Activated naive CD8-positive, alpha-beta T cell (primary cell): ENCODE data around the gene MYOM1.
"Not testable (repeated sequence)": the region's sequence is repeated elsewhere in the genome, so short reads cannot be mapped to it uniquely, and the experiment has no call there.

Experiments
- H3K27ac Mint-ChIP-seq: one replicate; pipeline ENCODE4 v1.8.0; 2021; ENCODE audit warnings: mixed read lengths
- H3K27me3 Mint-ChIP-seq: one replicate; pipeline ENCODE4 v1.8.0; 2021; ENCODE audit warnings: mixed read lengths
- H3K36me3 Mint-ChIP-seq: one replicate; pipeline ENCODE4 v1.8.0; 2021; ENCODE audit warnings: mixed read lengths
- H3K4me1 Mint-ChIP-seq: one replicate; pipeline ENCODE4 v1.8.0; 2021; ENCODE audit warnings: low read depth, mixed read lengths
- H3K4me3 Mint-ChIP-seq: one replicate; pipeline ENCODE4 v1.8.0; 2021; ENCODE audit warnings: mild to moderate bottlenecking, mixed read lengths
- H3K9me3 Mint-ChIP-seq: one replicate; pipeline ENCODE4 v1.8.0; 2021; ENCODE audit warnings: low read depth, mixed read lengths

The MYOM1 gene

GRCh38 chr18:3097082-3097481 lies 122.7 kb downstream of the MYOM1 start:
- Mint-ChIP-seq H3K27me3 (no peaks in the 10 kb centered on the region), H3K4me1 (peaks cover 32% of the 10 kb centered on the region), H3K4me3 (peak overlapping the region; percentile 3), H3K36me3 (peaks cover 4% of the 10 kb centered on the region), H3K9me3 (no peaks in the 10 kb centered on the region), H3K27ac (peak overlapping the region; percentile 37)

GRCh38 chr18:3095921-3096320 lies 123.8 kb downstream of the MYOM1 start:
- Mint-ChIP-seq H3K36me3 (peaks cover 4% of the 10 kb centered on the region), H3K4me1 (peaks cover 32% of the 10 kb centered on the region), H3K9me3 (no peaks in the 10 kb centered on the region), H3K4me3 (no peak overlapping the region), H3K27ac (no peak overlapping the region), H3K27me3 (no peaks in the 10 kb centered on the region)

- H3K27ac Mint-ChIP-seq, result no peak overlapping the region
Measured at GRCh38 chr18:3094338-3094684, 125.5 kb downstream of the MYOM1 start.

GRCh38 chr18:3093624-3094337 lies 126.0 kb downstream of the MYOM1 start:
- H3K4me1 Mint-ChIP-seq, result peaks cover 29% of the 10 kb centered on the region
- H3K36me3 Mint-ChIP-seq, result peaks cover 2% of the 10 kb centered on the region
- no peak overlapping the region for H3K27ac Mint-ChIP-seq
- no peaks in the 10 kb centered on the region for H3K27me3 Mint-ChIP-seq
- H3K9me3 Mint-ChIP-seq, result no peaks in the 10 kb centered on the region
- no peak overlapping the region for H3K4me3 Mint-ChIP-seq

More at GRCh38 chr18:3094338-3094684, 125.5 kb downstream of the MYOM1 start:
- peaks cover 2% of the 10 kb centered on the region for H3K36me3 Mint-ChIP-seq
- no peak overlapping the region for H3K4me3 Mint-ChIP-seq
- H3K9me3 Mint-ChIP-seq, result no peaks in the 10 kb centered on the region
- H3K4me1 Mint-ChIP-seq, result peaks cover 30% of the 10 kb centered on the region
- no peaks in the 10 kb centered on the region for H3K27me3 Mint-ChIP-seq

GRCh38 chr18:3092727-3093126 lies 127.0 kb downstream of the MYOM1 start:
- Mint-ChIP-seq H3K4me3 (no peak overlapping the region), H3K27ac (no peak overlapping the region), H3K4me1 (peaks cover 26% of the 10 kb centered on the region)

GRCh38 chr18:3089579-3089978 lies 130.2 kb downstream of the MYOM1 start:
- H3K27me3 Mint-ChIP-seq, result no peaks in the 10 kb centered on the region
- peaks cover 4% of the 10 kb centered on the region for H3K36me3 Mint-ChIP-seq
- no peaks in the 10 kb centered on the region for H3K9me3 Mint-ChIP-seq
- H3K27ac Mint-ChIP-seq, result no peak overlapping the region
- peaks cover 6% of the 10 kb centered on the region for H3K4me1 Mint-ChIP-seq
- no peak overlapping the region for H3K4me3 Mint-ChIP-seq

More at GRCh38 chr18:3092727-3093126, 127.0 kb downstream of the MYOM1 start:
- peaks cover 6% of the 10 kb centered on the region for H3K36me3 Mint-ChIP-seq
- H3K9me3 Mint-ChIP-seq, result no peaks in the 10 kb centered on the region
- H3K27me3 Mint-ChIP-seq, result no peaks in the 10 kb centered on the region

GRCh38 chr18:3088449-3088848 lies 131.3 kb downstream of the MYOM1 start:
- H3K27ac Mint-ChIP-seq, result no peak overlapping the region

GRCh38 chr18:3086871-3087270 lies 132.9 kb downstream of the MYOM1 start:
- Mint-ChIP-seq H3K4me1 (peaks cover 6% of the 10 kb centered on the region), H3K27me3 (no peaks in the 10 kb centered on the region), H3K4me3 (no peak overlapping the region), H3K36me3 (peaks cover 6% of the 10 kb centered on the region), H3K27ac (no peak overlapping the region), H3K9me3 (no peaks in the 10 kb centered on the region)

More at GRCh38 chr18:3088449-3088848, 131.3 kb downstream of the MYOM1 start:
- H3K9me3 Mint-ChIP-seq, result no peaks in the 10 kb centered on the region
- H3K36me3 Mint-ChIP-seq, result peaks cover 4% of the 10 kb centered on the region
- H3K4me1 Mint-ChIP-seq, result peaks cover 6% of the 10 kb centered on the region
- no peaks in the 10 kb centered on the region for H3K27me3 Mint-ChIP-seq
- H3K4me3 Mint-ChIP-seq, result no peak overlapping the region

GRCh38 chr18:3085612-3086011 lies 134.2 kb downstream of the MYOM1 start:
- no peaks in the 10 kb centered on the region for H3K9me3 Mint-ChIP-seq
- H3K4me1 Mint-ChIP-seq, result peaks cover 6% of the 10 kb centered on the region
- H3K27ac Mint-ChIP-seq, result no peak overlapping the region
- H3K27me3 Mint-ChIP-seq, result no peaks in the 10 kb centered on the region
- H3K4me3 Mint-ChIP-seq, result no peak overlapping the region
- H3K36me3 Mint-ChIP-seq, result peaks cover 6% of the 10 kb centered on the region

GRCh38 chr18:3084206-3084605 lies 135.6 kb downstream of the MYOM1 start:
- H3K36me3 Mint-ChIP-seq, result peaks cover 6% of the 10 kb centered on the region
- H3K4me3 Mint-ChIP-seq, result no peak overlapping the region
- H3K27ac Mint-ChIP-seq, result no peak overlapping the region
- H3K4me1 Mint-ChIP-seq, result peaks cover 6% of the 10 kb centered on the region
- no peaks in the 10 kb centered on the region for H3K27me3 Mint-ChIP-seq
- H3K9me3 Mint-ChIP-seq, result no peaks in the 10 kb centered on the region

GRCh38 chr18:3083766-3084165 lies 136.0 kb downstream of the MYOM1 start:
- peaks cover 6% of the 10 kb centered on the region for H3K36me3 Mint-ChIP-seq
- H3K27ac Mint-ChIP-seq, result no peak overlapping the region
- no peaks in the 10 kb centered on the region for H3K9me3 Mint-ChIP-seq
- H3K27me3 Mint-ChIP-seq, result no peaks in the 10 kb centered on the region
- peaks cover 6% of the 10 kb centered on the region for H3K4me1 Mint-ChIP-seq
- H3K4me3 Mint-ChIP-seq, result no peak overlapping the region

GRCh38 chr18:3081584-3081991 lies 138.2 kb downstream of the MYOM1 start:
- no peaks in the 10 kb centered on the region for H3K27me3 Mint-ChIP-seq
- H3K36me3 Mint-ChIP-seq, result peaks cover 4% of the 10 kb centered on the region
- no peak overlapping the region for H3K4me3 Mint-ChIP-seq
- no peaks in the 10 kb centered on the region for H3K4me1 Mint-ChIP-seq
- no peaks in the 10 kb centered on the region for H3K9me3 Mint-ChIP-seq
- no peak overlapping the region for H3K27ac Mint-ChIP-seq

GRCh38 chr18:3079653-3080052 lies 140.1 kb downstream of the MYOM1 start:
- H3K9me3 Mint-ChIP-seq, result no peaks in the 10 kb centered on the region
- H3K27ac Mint-ChIP-seq, result no peak overlapping the region
- no peak overlapping the region for H3K4me3 Mint-ChIP-seq
- no peaks in the 10 kb centered on the region for H3K27me3 Mint-ChIP-seq
- H3K4me1 Mint-ChIP-seq, result peaks cover 8% of the 10 kb centered on the region
- peaks cover 4% of the 10 kb centered on the region for H3K36me3 Mint-ChIP-seq

GRCh38 chr18:3075491-3075890 lies 144.3 kb downstream of the MYOM1 start:
- Mint-ChIP-seq H3K4me3 (no peak overlapping the region), H3K27ac (no peak overlapping the region), H3K4me1 (peaks cover 8% of the 10 kb centered on the region)

GRCh38 chr18:3074087-3074486 lies 145.7 kb downstream of the MYOM1 start:
- no peak overlapping the region for H3K4me3 Mint-ChIP-seq
- H3K27ac Mint-ChIP-seq, result no peak overlapping the region
- peaks cover 19% of the 10 kb centered on the region for H3K4me1 Mint-ChIP-seq
- H3K27me3 Mint-ChIP-seq, result no peaks in the 10 kb centered on the region
- H3K9me3 Mint-ChIP-seq, result no peaks in the 10 kb centered on the region
- H3K36me3 Mint-ChIP-seq, result peaks cover 2% of the 10 kb centered on the region

More at GRCh38 chr18:3075491-3075890, 144.3 kb downstream of the MYOM1 start:
- H3K27me3 Mint-ChIP-seq, result no peaks in the 10 kb centered on the region
- peaks cover 2% of the 10 kb centered on the region for H3K36me3 Mint-ChIP-seq
- no peaks in the 10 kb centered on the region for H3K9me3 Mint-ChIP-seq

- peaks cover 24% of the 10 kb centered on the region for H3K4me1 Mint-ChIP-seq
- not testable (repeated sequence) for H3K27ac Mint-ChIP-seq, H3K4me3 Mint-ChIP-seq, H3K36me3 Mint-ChIP-seq, H3K9me3 Mint-ChIP-seq, H3K27me3 Mint-ChIP-seq
Measured at GRCh38 chr18:3073353-3073752, 146.4 kb downstream of the MYOM1 start.
